Glomerular endothelial cell (primary cell): ENCODE data around the gene PRELID1. TPM values are rescaled to one million over a fixed set of nuclear protein-coding genes. Genes with fewer than 3 reads are reported as not detected.

Experiments
- DNase-seq: peaks from one replicate; pipeline ENCODE4 v3.0.0-alpha.2; 2011; ENCODE audit warnings: low read depth, low spot score; ENCODE audit errors: extremely low read depth
- total RNA-seq: library from RNA; depleted of rRNA; stranded (reverse); fragments of >200 nt; gene quantifications from 2 replicates; pipeline ENCODE4 v1.2.3, GENCODE V29; 2015

Gene PRELID1
- total RNA-seq, 1 donor from 2014 or later, result 147 TPM

- no peak for DNase-seq
Observed at GRCh38 chr5:177355162-177355867, 51.7 kb downstream of the PRELID1 start.

- no peak for DNase-seq
Observed at GRCh38 chr5:177355868-177356168, 52.2 kb downstream of the PRELID1 start.

Other genes with a start within 250 kb of the PRELID1 start
- gene FGFR4, start 216.9 kb upstream of the PRELID1 start, total RNA-seq, result 4.8 and 6.2 TPM in 2 replicates
- 26.4 and 40.0 TPM in 2 replicates for gene NSD1, start 170.0 kb upstream of the PRELID1 start, total RNA-seq
- 30.8 and 36.8 TPM in 2 replicates for gene RAB24, start 80 bp upstream of the PRELID1 start, total RNA-seq
- gene MXD3, start 8.1 kb downstream of the PRELID1 start, total RNA-seq, result 6.0 and 12.3 TPM in 2 replicates
- 295 and 316 TPM in 2 replicates for gene LMAN2, start 47.9 kb downstream of the PRELID1 start, total RNA-seq
- gene RGS14, start 54.1 kb downstream of the PRELID1 start, total RNA-seq, result 9.8 and 12.8 TPM in 2 replicates
- not detected in 2 replicates for gene SLC34A1, start 80.6 kb downstream of the PRELID1 start, total RNA-seq
- gene PFN3, start 96.9 kb downstream of the PRELID1 start, total RNA-seq, result not detected in 2 replicates
- 0.53 and 4.3 TPM in 2 replicates for gene F12, start 105.8 kb downstream of the PRELID1 start, total RNA-seq
- gene GRK6, start 122.9 kb downstream of the PRELID1 start, total RNA-seq, result 21.7 and 27.5 TPM in 2 replicates
- gene PRR7, start 143.0 kb downstream of the PRELID1 start, total RNA-seq, result 13.5 and 20.0 TPM in 2 replicates
- 300 and 362 TPM in 2 replicates for gene DBN1, start 169.8 kb downstream of the PRELID1 start, total RNA-seq
- gene PDLIM7, start 193.8 kb downstream of the PRELID1 start, total RNA-seq, result 341 and 346 TPM in 2 replicates
- gene DOK3, start 206.0 kb downstream of the PRELID1 start, total RNA-seq, result 11.2 and 15.6 TPM in 2 replicates
- gene DDX41, start 213.2 kb downstream of the PRELID1 start, total RNA-seq, result 102 and 115 TPM in 2 replicates